Panc1 (cell line): ENCODE measurements around the gene TIGIT. TPM values are rescaled to one million over a fixed set of nuclear protein-coding genes. Genes with fewer than 3 reads are reported as not detected.
A peak's percentile ranks its signal among the peaks of the same experiment; 100 is the strongest.

Source experiments
- ATAC-seq: fragments of 200-7000 bp; cut with Tn5 transposase; 2 replicates; pipeline ENCODE4 v1.9.1; 2020; ENCODE audit warnings: mild to moderate bottlenecking, moderate library complexity
- BruUV-seq: library from RNA; stranded (reverse); fragments of 400-500 nt; replicated peaks from 2 replicates; lab custom pipeline; 2021; lab: Mats Ljungman, UMichigan
- CTCF ChIA-PET: fragments of 300-600 bp; sonication (Branson Sonifier 250); formaldehyde crosslinking; loops from one replicate; lab custom pipeline; 2022; ENCODE audit warnings: antibody characterized with exemption; lab: Charles Lee
- POLR2A ChIA-PET: fragments of 300-600 bp; sonication (Branson Sonifier 250); formaldehyde crosslinking; loops from one replicate; lab custom pipeline; 2022; ENCODE audit warnings: antibody characterized with exemption; lab: Charles Lee
- DNase-seq: peaks from one replicate; pipeline ENCODE4 v3.0.0-alpha.2; 2010; ENCODE audit warnings: low read depth, low spot score
- H3K27ac ChIP-seq: 2 replicates; pipeline ENCODE4 v1.5.1; 2011; ENCODE audit warnings: mild to moderate bottlenecking, low read length, inconsistent platforms
- H3K27me3 ChIP-seq: fragments of 200-500 bp; sonication (Bioruptor generic); 2 replicates; pipeline ENCODE4 v1.6.0; 2014; ENCODE audit warnings: low read length, inconsistent platforms; ENCODE audit not compliant: control insufficient read depth, insufficient read depth
- H3K36me3 ChIP-seq: fragments of 200-500 bp; sonication (Bioruptor generic); 2 replicates; pipeline ENCODE4 v1.5.1; 2014; ENCODE audit warnings: inconsistent platforms, mild to moderate bottlenecking, low read length, moderate library complexity; ENCODE audit not compliant: control insufficient read depth, insufficient read depth
- H3K4me1 ChIP-seq: 2 replicates; pipeline ENCODE4 v1.5.1; 2011; ENCODE audit warnings: inconsistent platforms, mild to moderate bottlenecking, low read length, moderate library complexity; ENCODE audit not compliant: control insufficient read depth, insufficient read depth
- H3K4me3 ChIP-seq, 2 experiments: 2 replicates each; pipeline ENCODE4 v1.5.1; 2011 to 2012; ENCODE audit warnings: low read depth in 2 of 2, low read length in 2 of 2, mild to moderate bottlenecking in 2 of 2, inconsistent platforms in 1 of 2, moderate library complexity in 1 of 2
- H3K9me3 ChIP-seq: fragments of 200-500 bp; sonication (Bioruptor generic); 2 replicates; pipeline ENCODE4 v1.5.1; 2014; ENCODE audit warnings: low read depth, mild to moderate bottlenecking, inconsistent platforms, low read length, moderate library complexity; ENCODE audit not compliant: control insufficient read depth, insufficient read depth
- POLR2AphosphoS5 ChIP-seq: IDR thresholded peaks from 2 replicates; pipeline ENCODE4 v1.6.1; 2012; ENCODE audit warnings: mild to moderate bottlenecking, low read depth, low read length, moderate library complexity
- SIN3A ChIP-seq: IDR thresholded peaks from 2 replicates; pipeline ENCODE4 v1.6.1; 2012; ENCODE audit warnings: low read depth, mild to moderate bottlenecking, low read length, moderate library complexity, borderline replicate concordance; ENCODE audit not compliant: insufficient read depth
- TCF7L2 ChIP-seq: IDR thresholded peaks from 2 replicates; pipeline ENCODE4 v1.6.1; 2011; ENCODE audit warnings: mild to moderate bottlenecking, low read depth, low read length, inconsistent platforms
- in situ Hi-C: cut with HindIII; loops from 2 replicates; pipeline ENCODE4 v1.10.0; 2016; ENCODE audit warnings: low sequenced_read_pairs, low pct_unique_long_range_greater_than_20kb
- intact Hi-C: fragments of 100-400 bp; cut with micrococcal nuclease; formaldehyde crosslinking; loops from one replicate; pipeline ENCODE4 v1.10.0; 2022; ENCODE audit not compliant: unreplicated experiment
- total RNA-seq: library from RNA; stranded (reverse); gene quantifications from one replicate; pipeline ENCODE4 v1.2.1, GENCODE V29; 2021; ENCODE audit not compliant: unreplicated experiment
- TF ChIP-seq, protein P1 (sequence below): fragments of 450-650 bp; IDR thresholded peaks from 2 replicates; pipeline ENCODE4 v1.5.1; 2017; ENCODE audit warnings: mild to moderate bottlenecking
- TF ChIP-seq, protein P2 (sequence below), 2 experiments: IDR thresholded peaks; 2 replicates each; pipeline ENCODE4 v1.6.1; 2011 to 2012; ENCODE audit warnings: low read depth in 2 of 2, control low read depth in 1 of 2, low read length in 1 of 2, mild to moderate bottlenecking in 1 of 2, moderate library complexity in 1 of 2; ENCODE audit not compliant: insufficient read depth in 1 of 2

TIGIT gene
- total RNA-seq, 1 experiment from 2014 or later = not detected

DNA sequence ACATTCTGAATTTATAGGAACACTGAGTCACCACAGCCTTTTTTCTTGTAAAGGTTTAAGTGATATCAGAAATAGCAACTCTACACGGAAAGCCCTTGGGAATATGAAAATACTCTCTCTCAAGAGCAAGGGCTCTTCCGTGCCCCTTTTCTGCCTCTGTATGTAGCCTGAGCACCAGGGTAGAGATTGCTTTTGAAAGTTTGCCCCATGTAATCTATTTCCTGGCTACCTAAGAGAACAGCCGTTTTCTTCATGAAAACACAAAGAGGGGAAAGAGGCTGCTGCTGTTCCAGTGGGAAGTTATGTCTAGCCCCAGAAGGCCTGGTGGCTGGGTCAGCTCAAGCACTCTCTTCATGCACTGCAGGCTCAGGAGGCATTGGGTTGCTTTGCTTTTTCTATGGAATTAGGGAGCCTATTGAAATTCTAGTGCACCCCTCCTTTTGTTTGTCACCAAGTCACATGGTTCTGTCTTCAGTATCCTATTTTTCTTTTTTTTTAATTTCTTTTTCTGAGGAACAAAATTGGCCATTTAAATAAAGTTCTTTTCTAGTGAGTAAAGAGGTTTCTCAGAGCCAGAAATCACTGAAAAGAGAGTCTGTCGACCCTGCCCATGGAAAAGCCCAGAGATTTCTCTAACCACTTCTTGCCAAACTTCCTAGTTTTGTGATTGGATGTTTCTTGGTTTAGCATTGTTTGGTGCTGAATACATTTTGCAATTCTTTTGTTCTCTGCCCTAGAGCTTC, 39.5 kb downstream of the TIGIT start:
- no TSS peak for BruUV-seq
- Histone ChIP-seq H3K4me1 (no peaks in the 10 kb centered on the region), H3K4me3 (no peak overlapping the region), H3K36me3 (no peaks in the 10 kb centered on the region), H3K27ac (no peak overlapping the region), H3K9me3 (no peaks in the 10 kb centered on the region), H3K27me3 (no peaks in the 10 kb centered on the region)
- intact Hi-C loops = no loop called here
- DNase-seq (no peak), ATAC-seq (no peak)
- ChIA-PET POLR2A (no interaction called here), CTCF (no interaction called here)
- no peak for TF ChIP-seq POLR2AphosphoS5
- in situ Hi-C loops = no loop called here

DNA sequence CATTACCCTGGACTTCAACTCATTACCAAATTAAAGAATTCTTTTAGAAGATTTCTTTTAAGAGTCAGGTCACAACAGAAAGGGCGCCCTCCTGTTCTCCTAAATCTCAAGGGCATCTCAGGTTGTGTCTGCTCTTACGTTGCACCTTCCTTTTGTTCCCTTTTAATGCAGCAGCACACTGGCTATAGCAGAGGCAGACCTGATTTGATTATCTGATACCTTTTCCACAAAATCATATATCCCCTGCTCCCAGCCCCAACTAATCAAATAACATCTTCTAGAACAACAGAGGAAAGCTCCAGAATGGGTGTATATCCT, 40.1 kb downstream of the TIGIT start:
- no peak for ATAC-seq
- in situ Hi-C loops (no loop called here), intact Hi-C loops (no loop called here)
- Histone ChIP-seq H3K4me1 (no peaks in the 10 kb centered on the region), H3K36me3 (no peaks in the 10 kb centered on the region), H3K27me3 (no peaks in the 10 kb centered on the region), H3K27ac (no peak overlapping the region), H3K4me3 (no peak overlapping the region), H3K9me3 (no peaks in the 10 kb centered on the region)
- POLR2A ChIA-PET = no interaction called here
- DNase-seq = no peak
- TF ChIP-seq, protein P1, sequence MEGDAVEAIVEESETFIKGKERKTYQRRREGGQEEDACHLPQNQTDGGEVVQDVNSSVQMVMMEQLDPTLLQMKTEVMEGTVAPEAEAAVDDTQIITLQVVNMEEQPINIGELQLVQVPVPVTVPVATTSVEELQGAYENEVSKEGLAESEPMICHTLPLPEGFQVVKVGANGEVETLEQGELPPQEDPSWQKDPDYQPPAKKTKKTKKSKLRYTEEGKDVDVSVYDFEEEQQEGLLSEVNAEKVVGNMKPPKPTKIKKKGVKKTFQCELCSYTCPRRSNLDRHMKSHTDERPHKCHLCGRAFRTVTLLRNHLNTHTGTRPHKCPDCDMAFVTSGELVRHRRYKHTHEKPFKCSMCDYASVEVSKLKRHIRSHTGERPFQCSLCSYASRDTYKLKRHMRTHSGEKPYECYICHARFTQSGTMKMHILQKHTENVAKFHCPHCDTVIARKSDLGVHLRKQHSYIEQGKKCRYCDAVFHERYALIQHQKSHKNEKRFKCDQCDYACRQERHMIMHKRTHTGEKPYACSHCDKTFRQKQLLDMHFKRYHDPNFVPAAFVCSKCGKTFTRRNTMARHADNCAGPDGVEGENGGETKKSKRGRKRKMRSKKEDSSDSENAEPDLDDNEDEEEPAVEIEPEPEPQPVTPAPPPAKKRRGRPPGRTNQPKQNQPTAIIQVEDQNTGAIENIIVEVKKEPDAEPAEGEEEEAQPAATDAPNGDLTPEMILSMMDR = no peak
- TF ChIP-seq SIN3A (no peak), TCF7L2 (no peak), POLR2AphosphoS5 (no peak)
- TF ChIP-seq, protein P2, sequence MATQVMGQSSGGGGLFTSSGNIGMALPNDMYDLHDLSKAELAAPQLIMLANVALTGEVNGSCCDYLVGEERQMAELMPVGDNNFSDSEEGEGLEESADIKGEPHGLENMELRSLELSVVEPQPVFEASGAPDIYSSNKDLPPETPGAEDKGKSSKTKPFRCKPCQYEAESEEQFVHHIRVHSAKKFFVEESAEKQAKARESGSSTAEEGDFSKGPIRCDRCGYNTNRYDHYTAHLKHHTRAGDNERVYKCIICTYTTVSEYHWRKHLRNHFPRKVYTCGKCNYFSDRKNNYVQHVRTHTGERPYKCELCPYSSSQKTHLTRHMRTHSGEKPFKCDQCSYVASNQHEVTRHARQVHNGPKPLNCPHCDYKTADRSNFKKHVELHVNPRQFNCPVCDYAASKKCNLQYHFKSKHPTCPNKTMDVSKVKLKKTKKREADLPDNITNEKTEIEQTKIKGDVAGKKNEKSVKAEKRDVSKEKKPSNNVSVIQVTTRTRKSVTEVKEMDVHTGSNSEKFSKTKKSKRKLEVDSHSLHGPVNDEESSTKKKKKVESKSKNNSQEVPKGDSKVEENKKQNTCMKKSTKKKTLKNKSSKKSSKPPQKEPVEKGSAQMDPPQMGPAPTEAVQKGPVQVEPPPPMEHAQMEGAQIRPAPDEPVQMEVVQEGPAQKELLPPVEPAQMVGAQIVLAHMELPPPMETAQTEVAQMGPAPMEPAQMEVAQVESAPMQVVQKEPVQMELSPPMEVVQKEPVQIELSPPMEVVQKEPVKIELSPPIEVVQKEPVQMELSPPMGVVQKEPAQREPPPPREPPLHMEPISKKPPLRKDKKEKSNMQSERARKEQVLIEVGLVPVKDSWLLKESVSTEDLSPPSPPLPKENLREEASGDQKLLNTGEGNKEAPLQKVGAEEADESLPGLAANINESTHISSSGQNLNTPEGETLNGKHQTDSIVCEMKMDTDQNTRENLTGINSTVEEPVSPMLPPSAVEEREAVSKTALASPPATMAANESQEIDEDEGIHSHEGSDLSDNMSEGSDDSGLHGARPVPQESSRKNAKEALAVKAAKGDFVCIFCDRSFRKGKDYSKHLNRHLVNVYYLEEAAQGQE (IDR thresholded peaks at IDR 0.05; ENCODE audit: insufficient read depth in 1 of 2, low read depth in 2 of 2, low read length in 1 of 2) = no peak
- CTCF ChIA-PET = no interaction called here
- no TSS peak for BruUV-seq

DNA sequence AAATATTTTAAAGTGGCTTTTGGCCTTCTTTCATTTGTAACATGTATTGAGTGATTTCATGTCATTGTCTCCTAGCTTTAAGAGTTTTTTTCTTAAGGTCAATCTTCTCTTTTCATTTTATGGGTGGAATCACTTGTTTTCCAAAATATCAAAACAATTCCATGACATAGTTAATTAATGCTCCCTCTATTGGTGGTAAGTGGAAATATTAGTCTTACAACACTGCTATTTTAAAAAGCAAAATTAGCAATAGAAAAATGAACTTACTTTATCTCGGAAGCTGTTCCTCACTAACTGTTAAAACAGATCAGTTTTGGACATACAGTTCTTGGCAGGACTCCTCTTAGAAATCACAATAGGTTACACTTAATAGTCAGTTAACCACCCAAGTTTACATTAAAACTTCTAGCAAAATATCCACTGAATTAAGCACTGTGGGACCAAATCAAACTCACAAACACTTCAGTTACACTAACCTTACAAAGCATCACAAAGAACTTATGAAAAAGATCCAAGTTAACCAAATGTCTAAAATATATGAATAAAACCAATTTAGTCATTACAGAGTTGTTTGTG, 42.4 kb downstream of the TIGIT start:
- H3K27me3 ChIP-seq = no peaks in the 10 kb centered on the region
- TF ChIP-seq, protein P1 = peak; percentile 66; the same call in 1 of the 2 replicates
- TF ChIP-seq, protein P2 (IDR thresholded peaks at IDR 0.05; ENCODE audit: insufficient read depth in 1 of 2, low read depth in 2 of 2, low read length in 1 of 2) = no peak
- in situ Hi-C loops (no loop called here), intact Hi-C loops (no loop called here)
- ATAC-seq (no peak), DNase-seq (no peak)
- no peaks in the 10 kb centered on the region for H3K4me1 ChIP-seq
- CTCF ChIA-PET = no interaction called here
- no peaks in the 10 kb centered on the region for H3K36me3 ChIP-seq
- no peak overlapping the region for H3K4me3 ChIP-seq
- H3K27ac ChIP-seq = no peak overlapping the region
- POLR2A ChIA-PET = no interaction called here
- H3K9me3 ChIP-seq = no peaks in the 10 kb centered on the region
- no TSS peak for BruUV-seq
